COLO829 (cell line): ENCODE measurements around the gene OR5AS1.
"Not testable (repeated sequence)": the region's sequence is repeated elsewhere in the genome, so short reads cannot be mapped to it uniquely, and the experiment has no call there.

Experiments used
- DNase-seq: peaks from one replicate; pipeline ENCODE4 v3.0.0; 2012; ENCODE audit warnings: low spot score

The OR5AS1 gene

GRCh38 chr11:56027354-56027753 is at the start of gene OR5AS1:
TSS of gene OR5AS1 (plus strand) at chr11:56027654. CDS start at chr11:56030419, 2,765 bp downstream.
- no peak for DNase-seq

GRCh38 chr11:55994525-55994924 is 32.9 kb upstream of the OR5AS1 start, which contains the start of gene OR5F1:
TSS of gene OR5F1 (minus strand) at chr11:55994625. CDS start at chr11:55994625, 0 bp downstream.
- DNase-seq: no peak

GRCh38 chr11:56010716-56011115 is 16.7 kb upstream of the OR5AS1 start:
- no peak for DNase-seq

- no peak for DNase-seq
Observed at GRCh38 chr11:56013805-56014204, 13.6 kb upstream of the OR5AS1 start.

GRCh38 chr11:56045538-56045937 is 18.1 kb downstream of the OR5AS1 start:
- DNase-seq: no peak

- DNase-seq: no peak
Observed at GRCh38 chr11:56048480-56048879, 21.0 kb downstream of the OR5AS1 start.

GRCh38 chr11:56049487-56049886 is 22.0 kb downstream of the OR5AS1 start:
- peak; percentile 24 for DNase-seq

GRCh38 chr11:56056366-56056765 is 28.9 kb downstream of the OR5AS1 start:
- DNase-seq: not testable (repeated sequence)

- not testable (repeated sequence) for DNase-seq
Observed at GRCh38 chr11:56057661-56058237, 30.3 kb downstream of the OR5AS1 start.

GRCh38 chr11:56058260-56058780 is 30.9 kb downstream of the OR5AS1 start:
- DNase-seq: not testable (repeated sequence)

- no peak for DNase-seq
Observed at GRCh38 chr11:56066980-56067379, 39.5 kb downstream of the OR5AS1 start.
